UCSD-AML1 (cell line): Measurements from ENCODE around the gene MYO5A.

Experiments
- DNase-seq: peaks from one replicate; lab custom pipeline; 2025; ENCODE audit not compliant: unreplicated experiment; lab: John Stamatoyannopoulos, UW

MYO5A gene

GRCh38 chr15:52276256-52276770 lies 252.4 kb downstream of the MYO5A start:
- no peak for DNase-seq

- DNase-seq, result no peak
Measured at GRCh38 chr15:52263563-52264282, 265.0 kb downstream of the MYO5A start.

GRCh38 chr15:52262364-52262763 lies 266.3 kb downstream of the MYO5A start:
- peak; percentile 17 for DNase-seq

GRCh38 chr15:52261498-52262242 lies 267.0 kb downstream of the MYO5A start:
- DNase-seq, result peak; percentile 73

- DNase-seq, result no peak
Measured at GRCh38 chr15:52261026-52261425, 267.7 kb downstream of the MYO5A start.

GRCh38 chr15:52259503-52259902 lies 269.2 kb downstream of the MYO5A start:
- DNase-seq, result no peak

GRCh38 chr15:52258461-52258860 lies 270.2 kb downstream of the MYO5A start:
- no peak for DNase-seq

- no peak for DNase-seq
Measured at GRCh38 chr15:52257734-52258062, 271.0 kb downstream of the MYO5A start.
